G401 (cell line): ENCODE data around the gene CDC42BPB. TPM values are rescaled to one million over a fixed set of nuclear protein-coding genes. Genes with fewer than 3 reads are reported as not detected.

ENCODE experiments used
- total RNA-seq: library from RNA; depleted of rRNA; stranded (reverse); fragments of >200 nt; shearing (Covaris generic); gene quantifications from 2 replicates; pipeline ENCODE4 v1.2.3, GENCODE V29; 2014; rRNA removed

Gene CDC42BPB
- total RNA-seq, 1 experiment from 2014 or later: 17.0 TPM

Other genes with a start within 250 kb of the CDC42BPB start
- not detected in 2 replicates for gene AMN, start 134.9 kb downstream of the CDC42BPB start, total RNA-seq
- not detected in 2 replicates for gene LBHD2, start 26.7 kb upstream of the CDC42BPB start, total RNA-seq
- 0.86 and 1.6 TPM in 2 replicates for gene EXOC3L4, start 37.2 kb upstream of the CDC42BPB start, total RNA-seq
- gene TNFAIP2, start 65.9 kb upstream of the CDC42BPB start, total RNA-seq: 4.5 and 26.1 TPM in 2 replicates